GM19468 (cell line): Measurements from ENCODE around the gene KIAA0513.
"Not testable (repeated sequence)": the region's sequence is repeated elsewhere in the genome, so short reads cannot be mapped to it uniquely, and the experiment has no call there.

Source experiments
- ATAC-seq: cut with Tn5 transposase; IDR thresholded peaks from one replicate; pipeline ENCODE4 v1.9.1; 2021; ENCODE audit warnings: mild to moderate bottlenecking, moderate library complexity, moderate number of reproducible peaks; ENCODE audit not compliant: unreplicated experiment; ENCODE audit errors: extremely low read depth

KIAA0513 gene

GRCh38 chr16:85103114-85104079 is 75.8 kb downstream of the KIAA0513 start:
- no peak for ATAC-seq

GRCh38 chr16:85104147-85104546 is 76.6 kb downstream of the KIAA0513 start:
- no peak for ATAC-seq

DNA sequence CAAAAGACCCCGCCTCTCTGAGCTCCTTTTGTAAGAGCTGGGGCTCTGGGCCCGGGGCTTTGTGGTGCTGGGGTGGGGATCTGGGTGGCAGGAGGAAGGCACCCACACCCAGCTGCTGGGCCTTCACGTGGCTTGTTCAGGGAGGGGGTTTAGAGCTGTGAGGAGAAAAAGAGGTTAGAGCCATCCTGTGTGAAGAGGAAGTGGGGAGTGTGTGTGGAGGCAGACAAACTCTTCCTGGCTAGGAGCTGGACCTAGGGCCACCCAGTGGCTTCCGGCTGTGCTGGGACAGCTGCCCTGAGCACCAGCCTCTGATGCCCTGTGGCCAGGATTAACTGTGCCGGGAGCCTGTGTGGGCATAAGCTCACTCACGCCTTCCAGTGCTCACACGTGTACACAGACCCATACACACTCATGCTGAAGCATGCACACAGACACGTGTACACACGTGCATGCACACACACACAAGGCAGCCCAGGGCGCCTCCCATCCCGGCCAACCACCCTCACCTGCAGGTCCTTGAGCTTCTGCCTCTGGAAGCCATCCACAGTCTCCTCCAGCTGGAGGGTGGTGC is 77.3 kb downstream of the KIAA0513 start:
- ATAC-seq, result no peak

GRCh38 chr16:85105475-85105874 is 77.9 kb downstream of the KIAA0513 start:
- ATAC-seq, result no peak

DNA sequence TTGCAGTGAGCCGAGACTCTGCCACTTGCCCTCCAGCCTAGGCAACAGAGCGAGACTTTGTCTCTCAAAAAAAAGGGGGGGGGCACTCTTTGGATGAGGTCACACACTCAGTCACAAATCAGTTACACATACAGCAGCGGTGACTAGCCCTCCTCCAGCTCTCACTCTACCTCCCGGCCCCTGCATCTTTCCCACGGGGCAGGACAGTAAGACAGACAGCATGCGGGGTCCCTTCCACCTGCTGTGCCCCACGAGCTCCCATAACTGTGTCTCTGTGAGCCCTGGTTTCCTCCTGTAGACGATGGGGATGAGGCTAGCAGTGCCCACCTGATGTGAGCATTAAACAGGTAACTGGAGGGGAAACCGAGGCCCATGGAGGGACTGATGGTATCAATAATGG is 79.5 kb downstream of the KIAA0513 start:
- no peak for ATAC-seq

DNA sequence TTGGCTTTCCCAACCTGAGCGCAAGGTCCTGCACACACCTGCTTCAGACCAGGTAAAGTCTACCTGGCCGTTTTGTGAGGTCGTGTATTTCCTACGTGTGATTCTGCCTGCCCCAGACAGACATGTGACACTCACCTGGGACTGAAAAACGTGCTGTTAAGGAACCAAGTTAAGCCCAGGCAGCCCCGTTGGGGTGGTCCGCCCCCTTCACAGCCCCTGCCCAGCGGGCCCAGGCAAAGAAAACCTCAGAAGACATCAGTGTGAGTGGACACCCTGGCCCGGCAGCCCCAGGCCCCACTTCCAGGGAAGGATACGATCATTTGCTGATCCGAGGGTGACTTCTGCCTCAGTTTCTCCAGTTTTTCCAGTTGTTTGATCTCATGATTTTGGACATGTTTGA is 79.9 kb downstream of the KIAA0513 start:
- no peak for ATAC-seq

DNA sequence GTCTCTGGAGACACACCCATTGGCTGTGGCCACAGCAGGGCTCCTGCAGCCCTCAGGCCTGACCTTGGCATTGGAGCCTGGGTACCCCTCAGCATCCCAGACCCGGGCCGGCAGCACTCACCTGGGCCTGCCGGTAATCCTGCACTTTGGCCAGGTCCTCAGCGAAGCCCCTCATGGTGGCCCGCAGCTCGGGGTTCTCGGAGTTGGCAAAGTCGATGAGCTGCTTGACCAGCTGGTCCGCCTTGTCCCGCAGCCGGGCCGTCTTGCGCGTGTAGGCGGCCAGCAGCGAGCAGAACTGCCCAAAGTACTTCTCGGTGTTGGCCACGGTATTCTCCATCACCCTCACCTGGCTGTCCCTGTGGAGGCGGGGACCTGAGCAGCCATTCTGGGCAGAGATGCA is 82.5 kb downstream of the KIAA0513 start:
- no peak for ATAC-seq

DNA sequence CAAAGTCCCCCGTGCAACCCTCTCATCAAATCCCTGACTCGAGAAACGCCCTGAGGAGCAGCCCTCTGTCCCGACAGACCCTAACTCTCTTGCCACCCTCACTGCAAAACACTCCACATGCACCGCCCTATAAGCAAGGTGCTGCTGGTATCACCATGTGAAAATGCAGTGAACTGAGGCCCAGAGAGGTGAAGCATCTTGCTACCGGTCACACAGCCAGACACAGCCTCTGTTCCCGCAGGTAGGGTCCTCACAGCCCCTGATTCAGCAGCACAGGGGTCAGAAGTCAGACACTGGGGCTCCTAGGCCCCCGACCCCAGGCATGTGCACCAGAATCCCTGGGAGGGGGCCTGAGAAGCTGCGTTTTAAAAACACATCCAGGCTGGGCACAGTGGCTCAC is 83.6 kb downstream of the KIAA0513 start:
- ATAC-seq, result no peak

- no peak for ATAC-seq
Observed at GRCh38 chr16:85112364-85112763, 84.8 kb downstream of the KIAA0513 start, which contains the start of gene CIBAR2. Gene CIBAR2, minus strand, starts transcription at chr16:85112472. Its CDS starts 120 bp downstream, at chr16:85112352.

DNA sequence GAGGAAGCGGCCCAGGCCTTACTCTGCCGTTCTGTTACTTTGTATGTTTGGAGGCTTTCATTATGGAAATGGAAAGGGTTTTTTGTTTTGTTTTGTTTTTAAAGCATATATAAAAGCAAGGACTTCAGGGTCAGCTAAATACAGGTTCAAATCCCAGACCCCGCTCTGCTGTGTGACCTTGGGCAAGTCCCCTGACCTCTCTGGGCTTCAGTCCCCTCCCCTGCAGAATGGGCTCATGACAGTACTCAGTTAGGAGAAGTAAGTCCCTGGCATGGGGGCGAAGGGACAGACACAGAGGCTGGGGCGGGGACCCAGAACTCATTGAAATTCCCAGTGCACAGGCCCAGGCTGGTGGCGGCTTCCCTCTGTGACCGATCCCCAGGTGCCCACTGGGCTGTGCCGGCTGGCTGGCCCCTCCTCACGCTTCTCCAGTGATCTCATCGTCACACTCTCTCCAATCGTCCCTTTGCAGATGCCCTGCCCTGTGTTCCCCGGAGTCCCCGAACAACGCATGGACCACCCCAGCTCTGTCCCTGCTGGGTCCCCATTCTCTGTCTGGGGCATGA is 85.7 kb downstream of the KIAA0513 start:
- no peak for ATAC-seq

GRCh38 chr16:85113913-85114312 is 86.3 kb downstream of the KIAA0513 start:
- no peak for ATAC-seq

DNA sequence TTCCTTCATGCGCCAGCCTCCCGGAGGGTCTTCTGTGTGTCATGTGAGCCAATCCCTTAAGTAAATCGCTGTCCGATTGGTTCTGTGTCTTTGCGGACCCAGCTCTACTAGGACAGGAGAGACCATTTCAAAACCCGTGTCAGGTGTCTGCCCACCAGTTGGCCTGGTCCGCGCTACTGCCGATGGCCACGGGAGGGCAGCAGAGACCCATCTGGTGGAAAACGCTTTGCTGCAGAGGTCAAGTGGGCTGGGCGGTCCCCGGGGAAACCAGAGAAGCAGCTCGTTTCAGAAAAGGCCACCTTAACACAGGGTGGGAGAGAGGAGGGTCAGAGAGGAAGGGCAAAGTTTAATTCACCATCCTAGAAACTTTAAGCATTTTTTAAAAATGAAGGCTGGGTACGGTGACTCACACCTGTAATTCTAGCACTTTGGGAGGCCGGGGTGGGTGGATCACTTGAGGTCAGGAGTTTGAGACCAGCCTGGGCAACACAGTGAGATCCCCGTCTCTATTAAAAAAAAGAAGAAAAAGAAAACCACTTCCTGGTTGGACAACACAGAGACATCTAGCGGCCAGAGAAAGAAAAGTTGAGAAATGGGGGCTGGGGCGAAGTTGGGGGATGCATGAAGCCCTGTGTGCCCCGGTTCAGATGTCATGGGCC is 87.4 kb downstream of the KIAA0513 start:
- ATAC-seq, result no peak

DNA sequence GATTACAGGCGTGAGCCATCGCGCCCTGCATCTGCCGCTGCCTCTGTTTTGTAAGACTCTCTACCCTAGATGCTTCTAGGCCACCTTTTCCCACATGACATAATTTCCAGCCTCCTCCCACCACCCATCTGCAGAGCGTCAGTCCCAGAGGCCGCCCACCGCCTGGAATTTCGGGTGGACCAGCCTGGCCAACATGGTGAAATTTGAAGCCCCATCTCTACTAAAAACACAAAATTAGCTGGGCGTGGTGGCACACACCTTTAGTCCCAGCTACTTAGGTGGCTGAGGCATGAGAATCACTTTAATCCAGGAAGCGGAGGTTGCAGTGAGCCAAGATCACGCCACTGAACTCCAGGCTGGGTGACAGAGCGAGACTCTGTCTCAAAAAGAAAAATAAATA is 89.8 kb downstream of the KIAA0513 start:
- no peak for ATAC-seq

GRCh38 chr16:85120006-85120340 is 92.4 kb downstream of the KIAA0513 start:
- no peak for ATAC-seq

- ATAC-seq, result not testable (repeated sequence)
Observed at GRCh38 chr16:85123441-85123840, 95.8 kb downstream of the KIAA0513 start.

DNA sequence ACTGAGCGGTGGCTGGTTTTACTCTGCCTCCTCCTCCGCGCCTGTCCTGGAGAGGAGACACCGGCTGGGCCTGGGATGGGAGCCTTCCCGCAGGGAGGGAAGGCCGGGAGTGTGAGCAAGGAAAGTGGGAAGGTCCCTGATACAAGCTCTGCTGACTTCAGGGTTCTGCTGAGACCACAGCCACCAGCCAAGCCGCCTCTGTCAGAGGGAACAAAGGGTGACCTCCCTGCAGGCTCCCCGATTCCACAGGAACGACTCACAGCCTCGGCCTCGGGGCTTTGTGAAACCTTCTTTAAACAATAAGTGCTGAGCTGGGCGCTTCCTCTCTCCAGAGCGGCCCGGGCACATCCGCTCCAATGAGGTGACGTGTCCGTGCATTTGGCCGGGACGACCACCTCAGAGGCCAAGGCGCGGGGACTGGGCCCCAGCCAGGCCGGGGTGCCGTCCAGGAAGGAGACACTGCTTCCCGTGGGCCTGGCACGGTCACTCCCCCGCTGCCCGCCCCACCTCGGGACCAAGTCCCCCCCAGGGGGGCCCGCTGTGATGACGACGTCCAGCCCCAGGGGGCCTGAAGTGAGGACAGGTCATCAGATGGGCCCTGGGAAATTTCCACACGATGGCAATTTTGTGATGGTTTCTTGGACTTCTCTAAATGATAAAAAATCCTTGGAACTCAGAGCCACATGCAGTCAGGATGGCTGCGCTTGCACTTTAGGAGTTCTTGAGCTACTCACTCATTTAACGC is 96.5 kb downstream of the KIAA0513 start:
- ATAC-seq, result no peak

DNA sequence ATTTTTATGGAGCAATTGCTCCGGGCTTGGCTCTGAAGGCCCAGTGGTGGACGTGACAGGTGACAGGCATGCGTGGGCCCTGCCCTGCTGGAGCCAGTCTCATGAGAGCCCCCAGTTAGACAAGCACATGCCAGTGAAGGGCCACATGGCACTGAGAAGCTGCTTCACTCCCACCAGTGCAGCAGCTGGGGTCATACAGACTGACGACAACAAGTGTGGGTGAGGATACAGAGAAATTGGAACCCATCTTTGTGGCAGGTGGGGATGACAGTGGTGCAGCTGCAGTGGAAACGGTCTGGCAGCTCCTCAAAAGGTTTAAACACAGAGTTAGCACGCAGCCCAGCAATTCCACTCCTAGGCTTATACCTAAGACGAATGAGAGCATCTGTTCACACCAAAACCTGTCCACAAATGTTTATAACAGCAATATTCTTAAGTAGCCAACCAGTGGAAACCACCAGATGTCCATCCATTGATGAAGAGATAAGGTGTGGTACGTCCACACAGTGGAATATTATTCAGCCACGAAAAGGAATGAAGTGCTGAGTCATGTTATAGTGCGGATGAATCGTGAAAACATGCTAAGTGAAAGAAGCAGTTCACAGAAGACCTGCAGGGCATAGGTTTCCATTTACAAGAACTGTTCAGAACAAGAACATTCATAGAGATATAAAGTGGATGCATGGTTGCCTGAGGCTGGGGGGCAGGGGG is 97.2 kb downstream of the KIAA0513 start:
- ATAC-seq, result no peak

DNA sequence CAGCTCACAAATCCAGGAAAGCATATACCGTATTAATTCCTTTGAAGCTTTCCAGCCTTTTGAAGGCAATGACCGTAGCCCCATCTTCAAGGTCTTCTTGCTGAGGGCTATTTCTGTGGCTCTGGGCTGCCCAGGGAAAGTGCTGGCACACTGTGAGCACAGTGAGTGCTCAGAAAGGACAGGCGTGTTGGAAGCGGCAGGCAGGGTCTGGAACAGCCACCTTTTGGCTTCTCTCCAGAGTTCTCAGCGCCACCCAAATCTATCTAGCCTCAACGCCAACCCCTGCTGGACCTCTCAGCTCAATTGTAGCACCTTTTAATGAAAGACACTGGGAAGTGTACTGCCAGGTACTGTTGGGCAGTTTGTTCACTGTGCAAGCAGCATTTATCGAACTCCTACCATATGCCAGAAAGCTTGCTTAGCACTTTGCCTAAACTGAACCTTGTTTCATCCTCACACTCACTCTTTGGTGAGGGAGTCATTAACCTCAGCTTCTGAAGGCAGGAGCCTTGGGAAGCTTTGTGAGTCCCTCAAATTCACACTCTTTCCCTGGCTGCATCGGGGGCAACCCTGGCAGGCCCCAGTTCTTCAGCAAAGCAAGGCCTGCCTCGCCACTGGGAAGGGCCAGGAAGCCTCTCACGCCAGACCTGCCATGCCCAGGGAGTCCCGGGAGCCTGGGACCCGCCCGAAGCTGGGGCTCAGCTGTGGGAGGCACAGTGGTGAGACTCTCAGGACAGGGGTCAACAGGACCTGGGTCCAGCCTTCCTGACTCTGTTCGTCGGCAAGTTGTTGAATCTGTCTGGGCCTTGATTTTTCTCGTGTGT is 98.2 kb downstream of the KIAA0513 start:
- no peak for ATAC-seq

DNA sequence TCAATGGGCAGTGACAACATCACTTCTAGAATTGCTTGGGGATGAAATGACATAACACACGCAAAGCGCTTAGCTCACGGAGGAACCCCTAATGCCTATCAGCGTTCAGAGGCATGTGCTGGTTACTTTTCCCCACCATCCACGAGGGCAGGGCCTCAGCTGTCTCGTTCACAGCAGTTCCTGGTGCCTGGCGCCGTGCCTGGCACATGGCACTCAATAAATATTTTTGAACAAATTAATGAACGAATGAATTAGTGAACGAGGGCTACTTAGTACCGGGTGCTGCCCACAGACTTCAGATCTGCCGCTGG is 98.8 kb downstream of the KIAA0513 start:
- ATAC-seq, result no peak
